LNCaP clone FGC (cell line): ENCODE measurements around the gene SPEF1.

Experiments used
- DNase-seq: peaks from one replicate; pipeline ENCODE4 v3.0.0-alpha.2; 2011; ENCODE audit warnings: low read depth
- H3K4me3 ChIP-seq: 2 replicates; pipeline ENCODE4 v1.5.1; 2011; ENCODE audit warnings: mild to moderate bottlenecking, low read depth, low read length, control low read depth
- TF ChIP-seq, protein P1 (sequence below): IDR thresholded peaks from 2 replicates; pipeline ENCODE4 v1.5.1; 2012; ENCODE audit warnings: mild to moderate bottlenecking; ENCODE audit not compliant: control insufficient read depth, insufficient read depth; ENCODE audit errors: extremely low read depth

The SPEF1 gene

GRCh38 chr20:3740615-3741301 lies 40.5 kb downstream of the SPEF1 start:
- no peak for DNase-seq
- TF ChIP-seq, protein P1, sequence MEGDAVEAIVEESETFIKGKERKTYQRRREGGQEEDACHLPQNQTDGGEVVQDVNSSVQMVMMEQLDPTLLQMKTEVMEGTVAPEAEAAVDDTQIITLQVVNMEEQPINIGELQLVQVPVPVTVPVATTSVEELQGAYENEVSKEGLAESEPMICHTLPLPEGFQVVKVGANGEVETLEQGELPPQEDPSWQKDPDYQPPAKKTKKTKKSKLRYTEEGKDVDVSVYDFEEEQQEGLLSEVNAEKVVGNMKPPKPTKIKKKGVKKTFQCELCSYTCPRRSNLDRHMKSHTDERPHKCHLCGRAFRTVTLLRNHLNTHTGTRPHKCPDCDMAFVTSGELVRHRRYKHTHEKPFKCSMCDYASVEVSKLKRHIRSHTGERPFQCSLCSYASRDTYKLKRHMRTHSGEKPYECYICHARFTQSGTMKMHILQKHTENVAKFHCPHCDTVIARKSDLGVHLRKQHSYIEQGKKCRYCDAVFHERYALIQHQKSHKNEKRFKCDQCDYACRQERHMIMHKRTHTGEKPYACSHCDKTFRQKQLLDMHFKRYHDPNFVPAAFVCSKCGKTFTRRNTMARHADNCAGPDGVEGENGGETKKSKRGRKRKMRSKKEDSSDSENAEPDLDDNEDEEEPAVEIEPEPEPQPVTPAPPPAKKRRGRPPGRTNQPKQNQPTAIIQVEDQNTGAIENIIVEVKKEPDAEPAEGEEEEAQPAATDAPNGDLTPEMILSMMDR = no peak
- H3K4me3 ChIP-seq = no peak overlapping the region

DNA sequence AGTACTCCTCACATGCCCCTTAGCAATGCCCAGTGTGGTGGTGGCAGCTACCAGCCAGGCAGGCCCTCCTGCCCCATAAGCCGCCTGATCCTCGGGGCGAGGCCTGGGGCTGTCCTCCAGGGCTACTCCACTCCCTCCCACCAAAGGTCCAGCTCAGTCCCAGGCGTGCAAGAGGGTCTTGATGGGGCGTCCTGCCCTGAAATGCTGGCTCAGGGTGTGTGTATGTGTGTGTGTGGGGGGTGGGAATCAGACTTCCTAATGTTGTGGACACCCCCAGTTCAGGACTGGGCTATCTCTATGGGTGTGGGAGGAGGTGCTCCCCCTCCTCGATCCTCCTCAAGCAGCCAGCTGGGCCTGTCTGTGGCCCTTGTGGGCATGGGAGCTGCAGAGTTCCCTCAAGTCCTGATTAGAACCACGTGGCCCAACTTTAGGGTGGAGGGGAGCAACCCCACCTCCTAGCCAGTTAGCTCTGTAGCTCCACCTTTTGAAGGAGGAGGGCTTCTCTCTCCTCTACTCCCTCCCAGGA lies 41.3 kb downstream of the SPEF1 start:
- no peak for DNase-seq

DNA sequence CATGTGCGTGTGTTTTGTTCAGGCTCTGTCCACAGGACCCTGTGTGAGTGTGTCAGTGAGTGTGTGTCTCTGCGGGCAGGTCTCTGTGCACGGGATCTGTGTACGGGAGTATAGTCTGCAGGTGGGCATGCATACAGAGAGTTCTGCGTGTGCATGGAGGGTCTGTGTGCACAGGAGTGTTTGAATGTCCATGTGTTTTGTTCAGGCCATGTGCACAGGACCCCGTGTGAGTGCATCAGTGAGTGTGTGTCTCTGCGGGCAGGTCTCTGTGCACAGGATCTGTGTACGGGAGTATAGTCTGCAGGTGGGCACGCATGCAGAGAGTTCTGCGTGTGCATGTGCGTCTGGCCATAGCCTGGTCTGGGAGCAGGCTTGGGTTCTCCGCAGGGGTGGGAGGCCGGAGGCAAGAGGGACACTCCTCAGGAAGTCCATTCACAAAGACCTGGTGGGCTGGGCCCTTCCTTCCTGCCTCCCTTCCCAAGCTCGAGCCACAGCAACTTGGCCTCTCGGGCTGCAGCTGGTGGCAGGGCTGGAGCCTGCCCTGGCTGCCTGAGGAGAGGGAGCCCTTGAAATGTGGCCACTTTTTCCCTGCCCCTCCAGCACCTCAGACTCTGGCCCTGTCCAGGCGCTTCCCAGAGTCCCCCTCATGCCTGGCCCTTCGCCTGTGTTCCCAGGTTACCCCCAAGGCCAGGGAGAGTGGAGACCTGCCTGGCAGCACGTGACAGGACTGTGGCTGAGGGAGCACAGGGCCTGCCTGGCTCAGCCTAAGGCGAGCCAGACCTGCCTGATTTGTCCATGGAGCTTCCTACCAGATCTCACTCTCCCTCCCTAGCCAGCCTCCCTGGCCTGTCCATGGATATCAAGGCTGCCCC lies 42.0 kb downstream of the SPEF1 start:
- TF ChIP-seq, protein P1 = no peak
- DNase-seq = no peak
- no peak overlapping the region for H3K4me3 ChIP-seq

More for the DNA sequence above, 41.3 kb downstream of the SPEF1 start:
- TF ChIP-seq, protein P1 = no peak
- no peak overlapping the region for H3K4me3 ChIP-seq

DNA sequence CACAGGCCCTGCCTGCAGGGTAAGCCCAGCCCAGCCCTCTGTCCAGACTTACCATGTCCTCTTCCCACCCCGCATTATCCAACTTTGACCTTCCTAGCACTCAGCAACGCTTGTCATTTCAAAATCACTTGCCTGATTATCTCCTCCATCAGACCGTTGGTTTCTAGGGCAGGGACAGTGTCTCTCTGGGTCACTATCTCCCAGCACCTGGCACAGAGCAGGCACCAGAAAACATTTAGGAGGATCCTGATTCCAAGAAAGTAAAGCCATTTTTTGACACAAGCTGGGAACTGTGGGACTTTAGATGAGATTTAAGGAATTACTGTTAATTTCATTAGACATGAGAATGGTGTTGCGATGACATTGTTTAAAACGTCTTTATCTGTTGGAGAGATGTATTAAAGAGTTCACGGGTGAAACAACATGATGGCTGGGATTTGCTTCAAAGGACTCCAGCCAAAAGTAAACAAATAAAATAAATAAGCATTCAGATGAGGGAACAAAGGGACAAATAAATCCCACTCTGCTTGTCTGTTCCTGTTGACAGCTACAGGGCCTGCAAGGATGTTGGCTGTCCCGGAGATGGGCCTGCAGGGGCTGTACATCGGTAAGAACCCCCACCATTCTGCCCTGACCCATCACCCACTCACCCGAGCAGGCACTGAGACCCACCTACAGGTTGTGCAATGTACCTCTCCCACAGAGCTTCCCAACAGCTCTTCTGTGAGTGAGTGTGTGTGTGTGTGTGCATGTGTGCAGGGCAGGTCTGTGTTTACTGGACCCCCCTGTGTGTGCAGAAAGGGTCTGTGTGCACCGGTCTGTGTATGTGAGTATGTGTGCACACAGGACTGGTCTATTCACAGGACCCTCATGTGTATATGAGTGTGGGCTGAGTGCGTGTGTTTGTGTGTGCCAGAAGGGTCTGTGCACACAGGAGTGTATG lies 42.9 kb downstream of the SPEF1 start:
- no peak overlapping the region for H3K4me3 ChIP-seq
- TF ChIP-seq, protein P1 = no peak
- DNase-seq = no peak

DNA sequence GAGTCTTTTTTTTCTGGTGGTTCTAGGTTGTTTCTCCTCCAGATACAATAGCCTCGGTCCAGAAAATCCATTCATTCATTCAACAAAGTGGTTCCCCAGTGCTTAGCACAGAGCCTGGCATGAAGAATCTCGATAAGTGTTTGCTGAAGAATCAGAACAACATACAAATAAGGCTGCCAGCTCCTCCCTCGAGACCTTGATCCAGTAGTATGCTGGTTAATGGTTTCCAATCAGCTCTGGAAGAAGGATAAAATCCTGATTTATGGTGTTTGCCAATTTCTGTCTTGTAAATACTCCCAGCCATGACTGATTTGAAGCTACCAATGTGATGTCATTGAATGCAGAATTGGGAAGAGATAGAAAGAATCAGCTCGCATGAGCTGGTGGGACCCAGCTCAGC lies 45.5 kb downstream of the SPEF1 start:
- H3K4me3 ChIP-seq = no peak overlapping the region
- no peak for DNase-seq
- TF ChIP-seq, protein P1 = no peak

DNA sequence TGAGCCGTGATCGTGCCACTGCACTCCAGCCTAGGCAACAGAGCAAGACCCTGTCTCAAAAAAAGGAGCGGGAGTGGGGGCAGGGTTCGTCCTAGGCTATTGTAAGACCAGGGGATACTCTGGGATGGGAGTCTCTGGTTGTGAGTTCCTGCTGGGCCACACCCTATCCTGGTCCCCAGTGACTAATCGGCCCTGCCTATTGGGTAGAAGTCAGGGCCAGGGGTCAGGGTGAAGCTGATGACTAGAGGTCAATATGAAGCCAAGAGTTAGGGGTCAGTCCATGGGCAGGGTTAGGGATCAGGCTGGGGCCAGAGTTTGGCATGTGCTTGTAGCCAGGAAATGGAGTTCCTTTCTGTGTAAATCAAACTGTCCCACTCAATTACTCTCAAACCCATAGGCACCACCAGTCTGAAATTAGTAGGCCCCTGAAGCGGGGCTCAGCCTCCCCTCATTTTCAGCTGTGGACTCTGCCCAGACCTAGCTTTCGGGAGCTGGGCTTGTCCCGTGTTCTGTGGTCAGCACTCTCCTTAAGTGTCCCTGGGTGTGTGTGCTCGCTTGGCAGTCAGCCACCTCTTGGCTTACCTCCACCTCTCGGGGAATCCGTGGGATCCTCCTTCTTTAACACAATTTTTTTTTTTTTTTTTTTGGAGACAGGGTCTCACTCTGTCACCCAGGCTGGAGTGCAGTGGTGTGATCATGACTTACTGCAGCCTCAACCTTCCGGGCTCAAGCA lies 47.0 kb downstream of the SPEF1 start:
- no peak for DNase-seq

More for the DNA sequence above, 47.0 kb downstream of the SPEF1 start:
- TF ChIP-seq, protein P1 = no peak
- H3K4me3 ChIP-seq = no peak overlapping the region
